Tibial nerve (tissue), 4 donors: Measurements from ENCODE around the gene EML6.

Source experiments
- EP300 ChIP-seq, 2 donors: sonication (generic); formaldehyde crosslinking; IDR thresholded peaks; one replicate each; pipeline ENCODE4 v1.6.1; 2017; ENCODE audit warnings: antibody characterized with exemption in 2 of 2, mild to moderate bottlenecking in 1 of 2
- POLR2A ChIP-seq, 2 donors: fragments of 450-650 bp; IDR thresholded peaks; one replicate each; pipeline ENCODE4 v1.6.1; 2017; ENCODE audit warnings: antibody characterized with exemption in 2 of 2, mild to moderate bottlenecking in 2 of 2, moderate library complexity in 2 of 2
- TF ChIP-seq, protein P1 (sequence below), 5 experiments: fragments of 200-600 bp in 3 of 5; fragments of 450-650 bp in 2 of 5; sonication (generic) in 3 of 5; IDR thresholded peaks; one replicate each; pipeline ENCODE4 v1.5.1; 2016 to 2019; ENCODE audit warnings: antibody characterized with exemption in 5 of 5, mild to moderate bottlenecking in 3 of 5, moderate library complexity in 2 of 5

DNA sequence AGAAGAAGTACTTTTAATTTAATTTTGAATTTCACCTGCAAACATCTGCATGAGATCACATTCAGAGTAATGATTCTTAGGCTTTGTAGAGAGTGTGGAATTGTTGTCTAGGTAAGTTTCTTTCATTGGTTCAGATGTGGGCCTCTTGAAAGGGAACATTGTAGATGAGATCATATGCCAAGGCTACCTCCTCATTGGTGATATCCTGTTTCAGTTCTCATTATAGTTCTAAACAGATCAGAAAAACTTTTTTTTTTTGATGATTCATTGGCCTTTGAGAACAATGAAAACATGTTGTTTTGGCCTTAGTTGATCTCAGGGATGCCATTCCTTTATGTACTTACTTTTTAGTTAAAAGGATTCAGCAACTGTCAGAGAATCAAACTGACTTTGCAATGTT lies 44.5 kb downstream of the EML6 start:
- TF ChIP-seq, protein P1, sequence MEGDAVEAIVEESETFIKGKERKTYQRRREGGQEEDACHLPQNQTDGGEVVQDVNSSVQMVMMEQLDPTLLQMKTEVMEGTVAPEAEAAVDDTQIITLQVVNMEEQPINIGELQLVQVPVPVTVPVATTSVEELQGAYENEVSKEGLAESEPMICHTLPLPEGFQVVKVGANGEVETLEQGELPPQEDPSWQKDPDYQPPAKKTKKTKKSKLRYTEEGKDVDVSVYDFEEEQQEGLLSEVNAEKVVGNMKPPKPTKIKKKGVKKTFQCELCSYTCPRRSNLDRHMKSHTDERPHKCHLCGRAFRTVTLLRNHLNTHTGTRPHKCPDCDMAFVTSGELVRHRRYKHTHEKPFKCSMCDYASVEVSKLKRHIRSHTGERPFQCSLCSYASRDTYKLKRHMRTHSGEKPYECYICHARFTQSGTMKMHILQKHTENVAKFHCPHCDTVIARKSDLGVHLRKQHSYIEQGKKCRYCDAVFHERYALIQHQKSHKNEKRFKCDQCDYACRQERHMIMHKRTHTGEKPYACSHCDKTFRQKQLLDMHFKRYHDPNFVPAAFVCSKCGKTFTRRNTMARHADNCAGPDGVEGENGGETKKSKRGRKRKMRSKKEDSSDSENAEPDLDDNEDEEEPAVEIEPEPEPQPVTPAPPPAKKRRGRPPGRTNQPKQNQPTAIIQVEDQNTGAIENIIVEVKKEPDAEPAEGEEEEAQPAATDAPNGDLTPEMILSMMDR (IDR thresholded peaks at IDR 0.05): no peak
- TF ChIP-seq POLR2A (IDR thresholded peaks at IDR 0.05) (no peak), EP300 (IDR thresholded peaks at IDR 0.05) (no peak)
